Heart left ventricle (tissue), 16 donors: ENCODE measurements around the gene LRMDA. TPM values are rescaled to one million over a fixed set of nuclear protein-coding genes. Genes with fewer than 3 reads are reported as not detected.

ENCODE experiments used
- ATAC-seq, 4 donors: fragments of 200-7000 bp; cut with Tn5 transposase; one replicate each; pipeline ENCODE4 v1.9.1; 2020 to 2022; ENCODE audit warnings: moderate library complexity in 4 of 4, mild to moderate bottlenecking in 3 of 4, moderate number of reproducible peaks in 1 of 4
- DNase-seq, 5 donors: peaks; one replicate each; pipeline ENCODE4 v3.0.0-alpha.2; 2020
- H3K27ac ChIP-seq, 12 donors: fragments of 200-600 bp; sonication (generic) in 4 of 12; one replicate each; pipeline versions ENCODE4 v1.5.0 to v1.8.0; 2016 to 2022; ENCODE audit warnings: mild to moderate bottlenecking in 2 of 12
- H3K27me3 ChIP-seq, 9 donors: fragments of 200-600 bp; sonication (generic) in 2 of 9; one replicate each; pipeline versions ENCODE4 v1.5.1 to v1.8.0; 2016 to 2022; ENCODE audit warnings: mild to moderate bottlenecking in 3 of 9
- H3K36me3 ChIP-seq, 9 donors: fragments of 200-600 bp; sonication (generic) in 2 of 9; one replicate each; pipeline versions ENCODE4 v1.5.0 to v1.8.0; 2018 to 2022; ENCODE audit warnings: mild to moderate bottlenecking in 2 of 9
- H3K4me1 ChIP-seq, 12 donors: fragments of 200-600 bp; sonication (generic) in 4 of 12; one replicate each; pipeline versions ENCODE4 v1.5.0 to v1.8.0; 2016 to 2022; ENCODE audit warnings: mild to moderate bottlenecking in 3 of 12
- H3K4me3 ChIP-seq, 12 donors: fragments of 200-600 bp; sonication (generic) in 4 of 12; one replicate each; pipeline versions ENCODE4 v1.5.0 to v1.8.0; 2017 to 2022; ENCODE audit warnings: mild to moderate bottlenecking in 9 of 12, moderate library complexity in 4 of 12
- H3K9me3 ChIP-seq, 12 donors: fragments of 200-600 bp; sonication (generic) in 4 of 12; one replicate each; pipeline versions ENCODE4 v1.5.0 to v1.8.0; 2016 to 2022; ENCODE audit warnings: mild to moderate bottlenecking in 1 of 12
- POLR2A ChIP-seq, 2 donors: fragments of 450-650 bp; IDR thresholded peaks; one replicate each; pipeline ENCODE4 v1.6.1; 2017; ENCODE audit warnings: antibody characterized with exemption in 2 of 2, mild to moderate bottlenecking in 2 of 2, moderate library complexity in 2 of 2
- WGBS, 4 donors: extraction: QIAGEN DNeasy Blood & Tissue Kit in 2 of 4; methylation state at CpG; one replicate each; pipeline versions ENCODE4 v1.1.5 to v1.1.7; 2013 to 2018; 5-methylcytosine and 5-hydroxymethylcytosine counted together
- intact Hi-C, 10 donors: fragments of 100-400 bp; cut with DNase I; formaldehyde crosslinking; loops; one replicate each; pipeline versions ENCODE4 v1.11.1 to v1.14.2; 2022
- polyA plus RNA-seq, 2 donors: library from polyadenylated mRNA; stranded (reverse); fragments of 200-250 nt; gene quantifications; one replicate each; pipeline ENCODE4 v1.2.3, GENCODE V29; 2013
- total RNA-seq, 9 donors: library from RNA; depleted of rRNA in 2 of 9; stranded (reverse); fragments of >200 nt in 2 of 9; fragmentation: NEBNext Ultra II Directional in 3 of 9; extraction: Animal tissue kit (Norgen Biotek cat#: 25700) in 3 of 9; gene quantifications; one replicate each; pipeline versions ENCODE4 v1.1.0 to v1.2.4, GENCODE V29; 2016 to 2023
- TF ChIP-seq, protein P1 (sequence below), 12 donors: fragments of 200-600 bp; sonication (generic) in 4 of 12; IDR thresholded peaks; one replicate each; pipeline versions ENCODE4 v1.5.0 to v1.8.0; 2018 to 2022; ENCODE audit warnings: antibody characterized with exemption in 12 of 12, mild to moderate bottlenecking in 5 of 12
- donor health status: ischemic (EF 13 %, LVEDD 7.1; RV severe dilation, severe dysfunction).
- donor health status: healthy with polysubstance abuse.
- donor health status: DM: no; HTN: yes; CAD: no.
- donor health status: DM: no; HTN: no; CAD: no.
- donor health status: ischemic (EF 25% LVEDD 6.9; RV normal size, moderate dysfunction).
- donor health status: ischemic (EF 25% LVEDD 5.7; RV mildly dilated, moderate dysfunction).
- donor health status: healthy.
- donor health status: DM: yes; HTN: yes; CAD: no.
- donor health status: ischemic (EF 35%, LVEDD 5.7; RV mildly dilated, moderate dysfunction).
- donor health status: nonischemic (EF 11% LVEDD 7.7; RV severe dilation, severe dysfunction).
- donor health status: DM: yes; HTN: yes; CAD: no.
- donor health status: PGD.
- donor health status: ischemic (EF 29% LVEDD 5.4; RV normal size, mild dysfunction).
- donor health status: nonischemic (EF 23%, LVEDD 6.1; RV moderate dilation, normal function).

Gene LRMDA
- total and polyA plus RNA-seq, 11 donors, result 2.4 to 34.4 (median 14.9) TPM

DNA sequence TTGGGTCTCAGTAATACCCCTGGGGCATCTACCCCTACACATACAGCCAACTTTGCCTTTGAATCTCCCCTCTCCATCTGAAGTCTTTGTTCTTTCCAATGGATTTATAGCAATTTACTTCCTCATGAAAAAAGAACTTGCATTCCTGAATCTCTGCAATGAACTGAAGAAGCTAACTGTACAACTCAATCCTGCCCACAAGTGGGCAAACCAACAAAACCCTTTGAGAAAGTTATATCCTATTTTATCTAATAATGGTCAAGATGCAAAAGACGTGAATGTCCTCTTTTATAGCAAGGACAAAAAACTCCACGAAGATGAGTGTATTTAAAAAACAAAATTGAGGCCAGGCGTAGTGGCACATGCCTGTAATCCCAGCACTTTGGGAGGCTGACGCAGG is 991.3 kb downstream of the LRMDA start:
- intact Hi-C loops, result no loop called here
- Histone ChIP-seq H3K9me3 (peaks cover 0 to 9% (median 0%) of the 10 kb centered on the region in 12 donors), H3K4me1 (peaks cover 0 to under 1% (median 0%) of the 10 kb centered on the region in 12 donors), H3K27ac (no peak overlapping the region), H3K4me3 (no peak overlapping the region), H3K36me3 (no peaks in the 10 kb centered on the region), H3K27me3 (no peaks in the 10 kb centered on the region)
- 84 to 96% (median 91%) methylated on average over 4 of the region's 4 CpGs for WGBS, 4 donors
- TF ChIP-seq, protein P1, sequence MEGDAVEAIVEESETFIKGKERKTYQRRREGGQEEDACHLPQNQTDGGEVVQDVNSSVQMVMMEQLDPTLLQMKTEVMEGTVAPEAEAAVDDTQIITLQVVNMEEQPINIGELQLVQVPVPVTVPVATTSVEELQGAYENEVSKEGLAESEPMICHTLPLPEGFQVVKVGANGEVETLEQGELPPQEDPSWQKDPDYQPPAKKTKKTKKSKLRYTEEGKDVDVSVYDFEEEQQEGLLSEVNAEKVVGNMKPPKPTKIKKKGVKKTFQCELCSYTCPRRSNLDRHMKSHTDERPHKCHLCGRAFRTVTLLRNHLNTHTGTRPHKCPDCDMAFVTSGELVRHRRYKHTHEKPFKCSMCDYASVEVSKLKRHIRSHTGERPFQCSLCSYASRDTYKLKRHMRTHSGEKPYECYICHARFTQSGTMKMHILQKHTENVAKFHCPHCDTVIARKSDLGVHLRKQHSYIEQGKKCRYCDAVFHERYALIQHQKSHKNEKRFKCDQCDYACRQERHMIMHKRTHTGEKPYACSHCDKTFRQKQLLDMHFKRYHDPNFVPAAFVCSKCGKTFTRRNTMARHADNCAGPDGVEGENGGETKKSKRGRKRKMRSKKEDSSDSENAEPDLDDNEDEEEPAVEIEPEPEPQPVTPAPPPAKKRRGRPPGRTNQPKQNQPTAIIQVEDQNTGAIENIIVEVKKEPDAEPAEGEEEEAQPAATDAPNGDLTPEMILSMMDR (IDR thresholded peaks at IDR 0.05), result peak in 1 of 12 donors; percentile 17
- no peak for TF ChIP-seq POLR2A (IDR thresholded peaks at IDR 0.05)
- ATAC-seq, result no peak
- no peak for DNase-seq

DNA sequence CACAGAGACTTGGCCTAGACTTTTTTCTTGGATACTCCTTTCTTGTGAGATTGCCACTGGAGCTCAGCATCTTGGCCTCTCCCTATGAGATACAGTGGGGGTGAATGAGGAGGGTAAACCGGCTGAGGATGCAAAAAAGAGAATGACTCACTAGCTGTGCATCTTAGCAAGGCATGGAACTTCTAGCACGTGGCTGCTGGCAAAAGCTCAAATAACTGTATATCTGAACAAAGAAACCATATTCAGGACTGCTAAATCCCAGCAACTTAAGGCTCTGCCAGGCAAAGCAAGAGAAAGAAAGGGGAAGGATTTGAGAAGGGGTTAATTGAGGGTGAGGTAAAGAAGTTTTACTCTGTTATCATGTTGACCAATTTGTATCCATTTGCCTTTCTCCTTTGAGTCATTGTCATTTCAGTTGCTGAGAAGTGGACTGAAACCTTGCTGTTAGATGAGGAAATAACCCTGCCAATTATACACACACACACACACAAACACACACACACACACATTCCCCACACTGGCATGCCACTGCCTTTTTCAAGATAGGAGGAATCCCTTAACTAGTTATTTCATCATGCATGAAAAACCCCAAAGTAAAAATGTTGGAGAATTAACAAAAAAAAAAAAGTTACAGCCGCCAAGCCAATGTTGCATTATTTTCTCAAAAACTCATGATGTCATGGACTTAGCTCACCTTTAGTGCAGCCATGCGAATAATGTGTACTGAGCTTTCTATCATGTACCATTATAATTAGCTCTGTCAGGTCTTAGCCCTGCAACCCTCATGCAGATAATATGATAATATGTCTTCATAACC is 997.3 kb downstream of the LRMDA start:
- 59 to 65% (median 63%) methylated on average over 4 of the region's 4 CpGs for WGBS, 4 donors
- intact Hi-C loops, result no loop called here
- H3K36me3 ChIP-seq, result no peaks in the 10 kb centered on the region
- no peaks in the 10 kb centered on the region for H3K9me3 ChIP-seq
- no peak for ATAC-seq
- no peak for DNase-seq
- TF ChIP-seq, protein P1 (IDR thresholded peaks at IDR 0.05), result no peak
- no peak for TF ChIP-seq POLR2A (IDR thresholded peaks at IDR 0.05)
- peaks cover 0 to 57% (median 43%) of the 10 kb centered on the region in 12 donors for H3K4me1 ChIP-seq
- H3K4me3 ChIP-seq, result no peak overlapping the region
- peak overlapping the region in 6 of 12 donors; percentile 72 to 85 (median 80) for H3K27ac ChIP-seq
- H3K27me3 ChIP-seq, result no peaks in the 10 kb centered on the region

DNA sequence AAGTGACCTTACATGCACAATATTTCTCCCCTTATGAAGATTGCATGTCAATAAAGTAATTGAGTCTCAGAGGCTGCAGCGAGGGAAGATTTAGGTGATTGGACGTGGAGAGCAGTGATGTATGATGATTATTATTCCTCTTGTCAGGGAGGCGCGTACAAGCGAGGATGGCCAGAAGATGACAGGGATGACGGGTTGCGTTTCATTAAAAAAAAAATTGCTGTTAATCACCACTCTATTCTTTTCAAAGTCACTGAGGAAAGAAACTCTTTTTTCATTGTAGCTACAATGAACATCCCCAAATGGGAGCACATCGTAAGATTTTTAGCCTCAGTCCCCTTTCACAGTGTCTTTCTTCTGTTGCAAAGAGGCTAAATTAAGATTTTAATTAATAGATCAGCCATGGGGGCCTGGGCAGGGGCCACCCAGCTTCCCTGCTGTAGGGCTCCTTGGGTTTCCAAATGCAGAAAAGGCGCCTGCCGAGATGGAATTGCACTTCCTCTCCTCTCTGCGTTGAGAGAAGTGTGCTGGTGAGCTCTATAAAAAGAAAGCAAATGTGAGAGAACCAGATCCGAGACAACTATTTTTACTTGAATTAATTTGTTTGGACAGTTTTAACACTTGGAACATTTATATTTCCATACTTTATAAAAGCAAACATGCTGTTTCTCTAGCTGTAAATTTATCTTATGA is 998.1 kb downstream of the LRMDA start:
- H3K9me3 ChIP-seq, result no peaks in the 10 kb centered on the region
- H3K27ac ChIP-seq, result peak overlapping the region; percentile 24 to 91 (median 80)
- DNase-seq (peak in 1 of 5 donors; percentile 35), ATAC-seq (peak in 1 of 4 donors; percentile 30)
- TF ChIP-seq, protein P1 (IDR thresholded peaks at IDR 0.05), result no peak
- no peak for TF ChIP-seq POLR2A (IDR thresholded peaks at IDR 0.05)
- H3K27me3 ChIP-seq, result no peaks in the 10 kb centered on the region
- H3K4me3 ChIP-seq, result peak overlapping the region in 5 of 12 donors; percentile 1 to 12 (median 4)
- intact Hi-C loops, result loop anchor here in 5 of 10 donors (5.0 to 10.0 kb wide), 8 partner anchors 92 to 1035 kb away; partner anchors contain the start of gene ZNF503 (in 2 of the 5)
- no peaks in the 10 kb centered on the region for H3K36me3 ChIP-seq
- peaks cover 0 to 57% (median 43%) of the 10 kb centered on the region in 12 donors for H3K4me1 ChIP-seq
- WGBS, 4 donors, result 58 to 69% (median 60%) methylated on average over 12 of the region's 12 CpGs
